Suprapubic skin (tissue), 4 donors: Measurements from ENCODE around the gene PCK2. TPM values are rescaled to one million over a fixed set of nuclear protein-coding genes. Genes with fewer than 3 reads are reported as not detected.

Experiments
- DNase-seq, 2 donors: peaks; one replicate each; pipeline ENCODE4 v3.0.0-alpha.2; 2019; ENCODE audit warnings: low spot score in 2 of 2
- H3K27ac ChIP-seq: fragments of 200-600 bp; sonication (generic); one replicate; pipeline ENCODE4 v1.5.1; 2019
- H3K27me3 ChIP-seq: fragments of 200-600 bp; sonication (generic); one replicate; pipeline ENCODE4 v1.5.1; 2019
- H3K36me3 ChIP-seq: fragments of 200-600 bp; sonication (generic); one replicate; pipeline ENCODE4 v1.5.1; 2019
- H3K4me1 ChIP-seq: fragments of 200-600 bp; sonication (generic); one replicate; pipeline ENCODE4 v1.5.1; 2019
- H3K4me3 ChIP-seq: fragments of 200-600 bp; sonication (generic); one replicate; pipeline ENCODE4 v1.5.1; 2019; ENCODE audit warnings: mild to moderate bottlenecking
- H3K9me3 ChIP-seq: fragments of 200-600 bp; sonication (generic); one replicate; pipeline ENCODE4 v1.5.1; 2019
- CTCF ChIP-seq, 2 donors: fragments of 200-600 bp in 1 of 2; fragments of 450-650 bp in 1 of 2; sonication (generic) in 1 of 2; IDR thresholded peaks; one replicate each; pipeline ENCODE4 v1.5.1; 2016 to 2019; ENCODE audit warnings: antibody characterized with exemption in 2 of 2, mild to moderate bottlenecking in 1 of 2, moderate library complexity in 1 of 2
- EP300 ChIP-seq: sonication (generic); formaldehyde crosslinking; IDR thresholded peaks from one replicate; pipeline ENCODE4 v1.6.1; 2017; ENCODE audit warnings: antibody characterized with exemption
- POLR2A ChIP-seq, 2 donors: fragments of 450-650 bp; IDR thresholded peaks; one replicate each; pipeline ENCODE4 v1.6.1; 2017; ENCODE audit warnings: antibody characterized with exemption in 2 of 2, mild to moderate bottlenecking in 2 of 2, moderate library complexity in 2 of 2
- POLR2AphosphoS5 ChIP-seq, 3 donors: sonication (generic); formaldehyde crosslinking; IDR thresholded peaks; one replicate each; pipeline ENCODE4 v1.6.1; 2017; ENCODE audit warnings: antibody characterized with exemption in 3 of 3
- WGBS: methylation state at CpG from one replicate; pipeline ENCODE4 v1.1.5; 2018; 5-methylcytosine and 5-hydroxymethylcytosine counted together
- total RNA-seq, 4 donors: library from RNA; depleted of rRNA; stranded (reverse); fragments of >200 nt; gene quantifications; one replicate each; pipeline ENCODE4 v1.1.0, GENCODE V29; 2016

PCK2 gene
- total RNA-seq, 4 donors from 2014 or later, result 9.2 to 25.1 (median 14.4) TPM

- Histone ChIP-seq H3K4me1 (peaks cover 7% of the 10 kb centered on the region), H3K4me3 (no peak within 1 kb of the TSS), H3K27ac (no peak within 1 kb of the TSS), H3K27me3 (peaks cover 8% of the 10 kb centered on the region), H3K9me3 (no peaks in the 10 kb centered on the region), H3K36me3 (no peaks in the 10 kb centered on the region)
- TF ChIP-seq EP300, result no peak
- TF ChIP-seq POLR2AphosphoS5 (IDR thresholded peaks at IDR 0.05), result no peak
- TF ChIP-seq POLR2A (IDR thresholded peaks at IDR 0.05), result no peak
- TF ChIP-seq CTCF (IDR thresholded peaks at IDR 0.05), result no peak
- no peak for DNase-seq
- WGBS, result 34% methylated on average over 9 of the region's 19 CpGs
Measured at GRCh38 chr14:24071144-24071697, 22.9 kb upstream of the PCK2 start, which contains the start of gene CPNE6. TSS of gene CPNE6 (plus strand) at chr14:24071562. CDS start at chr14:24072937, 1,375 bp downstream.

DNA sequence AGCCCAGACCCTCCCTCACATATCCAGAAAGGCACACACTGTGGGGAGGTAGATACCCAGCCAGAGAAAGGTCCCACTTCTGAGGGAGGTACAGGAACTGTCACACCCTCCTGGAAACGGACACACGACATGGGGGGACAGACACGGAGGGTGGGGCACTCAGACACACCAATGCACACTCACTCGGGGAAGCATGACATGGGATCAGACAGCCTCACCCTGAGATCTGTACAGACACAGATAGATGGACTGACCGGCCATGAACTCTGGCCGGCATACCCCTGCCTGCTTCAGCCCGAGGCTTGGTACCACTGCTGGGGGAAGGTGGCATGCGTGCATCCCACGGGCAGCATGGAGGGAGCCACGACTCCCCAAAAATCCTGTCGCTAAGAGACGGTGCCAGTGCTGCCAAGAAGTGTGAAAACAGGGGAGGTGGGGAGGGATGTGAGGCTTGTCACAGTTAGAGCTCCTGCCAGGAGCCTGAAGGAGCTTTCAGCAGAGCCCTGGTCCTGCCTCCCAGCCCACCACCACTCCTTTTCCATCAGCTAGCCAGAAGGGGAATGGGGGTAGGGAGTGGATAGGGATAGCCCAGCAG is 22.2 kb upstream of the PCK2 start:
- WGBS, result 37% methylated on average over 10 of the region's 12 CpGs
- H3K27me3 ChIP-seq, result peaks cover 8% of the 10 kb centered on the region
- no peak for TF ChIP-seq POLR2AphosphoS5 (IDR thresholded peaks at IDR 0.05)

DNA sequence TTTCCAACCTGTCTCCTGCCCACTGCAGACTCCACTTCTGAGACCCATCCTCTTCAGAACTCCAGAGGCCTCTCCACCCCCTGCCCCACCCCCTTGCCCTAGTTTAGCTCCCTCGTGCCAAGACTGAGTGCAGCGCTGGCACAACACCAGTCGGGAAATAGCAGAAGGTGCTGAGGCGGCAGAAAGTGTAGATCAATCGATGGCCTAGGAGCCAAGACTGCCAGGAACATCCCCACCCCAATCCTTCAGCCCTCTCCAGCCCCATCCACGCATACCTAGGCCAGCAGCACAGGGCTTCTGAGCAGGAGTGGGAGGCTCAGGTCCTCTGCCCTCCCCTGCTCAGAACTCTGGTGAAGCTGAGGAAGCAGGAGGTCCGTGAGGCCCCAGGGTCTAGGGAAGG is 21.7 kb upstream of the PCK2 start:
- no peaks in the 10 kb centered on the region for H3K9me3 ChIP-seq
- H3K4me1 ChIP-seq, result peaks cover 7% of the 10 kb centered on the region
- DNase-seq, result no peak
- H3K36me3 ChIP-seq, result no peaks in the 10 kb centered on the region
- H3K4me3 ChIP-seq, result no peak overlapping the region
- 43% methylated on average over 6 of the region's 7 CpGs for WGBS
- no peak overlapping the region for H3K27ac ChIP-seq
- H3K27me3 ChIP-seq, result peaks cover 8% of the 10 kb centered on the region
- TF ChIP-seq POLR2AphosphoS5 (IDR thresholded peaks at IDR 0.05) (no peak), EP300 (no peak), CTCF (IDR thresholded peaks at IDR 0.05) (no peak), POLR2A (IDR thresholded peaks at IDR 0.05) (no peak)

More for the DNA sequence above, 22.2 kb upstream of the PCK2 start:
- Histone ChIP-seq H3K27ac (no peak overlapping the region), H3K36me3 (no peaks in the 10 kb centered on the region), H3K4me3 (no peak overlapping the region), H3K4me1 (peaks cover 7% of the 10 kb centered on the region), H3K9me3 (no peaks in the 10 kb centered on the region)
- no peak for DNase-seq

- H3K4me3 ChIP-seq, result no peak overlapping the region
- DNase-seq, result no peak
- H3K27ac ChIP-seq, result no peak overlapping the region
- peaks cover 7% of the 10 kb centered on the region for H3K4me1 ChIP-seq
- H3K36me3 ChIP-seq, result no peaks in the 10 kb centered on the region
- no peaks in the 10 kb centered on the region for H3K9me3 ChIP-seq
- no peak for TF ChIP-seq EP300
- TF ChIP-seq POLR2AphosphoS5 (IDR thresholded peaks at IDR 0.05), result no peak
- TF ChIP-seq CTCF (IDR thresholded peaks at IDR 0.05), result no peak
- no peak for TF ChIP-seq POLR2A (IDR thresholded peaks at IDR 0.05)
- H3K27me3 ChIP-seq, result peaks cover 8% of the 10 kb centered on the region
- WGBS, result 79% methylated on average over 25 of the region's 26 CpGs
Measured at GRCh38 chr14:24072881-24073877, 20.9 kb upstream of the PCK2 start.

DNA sequence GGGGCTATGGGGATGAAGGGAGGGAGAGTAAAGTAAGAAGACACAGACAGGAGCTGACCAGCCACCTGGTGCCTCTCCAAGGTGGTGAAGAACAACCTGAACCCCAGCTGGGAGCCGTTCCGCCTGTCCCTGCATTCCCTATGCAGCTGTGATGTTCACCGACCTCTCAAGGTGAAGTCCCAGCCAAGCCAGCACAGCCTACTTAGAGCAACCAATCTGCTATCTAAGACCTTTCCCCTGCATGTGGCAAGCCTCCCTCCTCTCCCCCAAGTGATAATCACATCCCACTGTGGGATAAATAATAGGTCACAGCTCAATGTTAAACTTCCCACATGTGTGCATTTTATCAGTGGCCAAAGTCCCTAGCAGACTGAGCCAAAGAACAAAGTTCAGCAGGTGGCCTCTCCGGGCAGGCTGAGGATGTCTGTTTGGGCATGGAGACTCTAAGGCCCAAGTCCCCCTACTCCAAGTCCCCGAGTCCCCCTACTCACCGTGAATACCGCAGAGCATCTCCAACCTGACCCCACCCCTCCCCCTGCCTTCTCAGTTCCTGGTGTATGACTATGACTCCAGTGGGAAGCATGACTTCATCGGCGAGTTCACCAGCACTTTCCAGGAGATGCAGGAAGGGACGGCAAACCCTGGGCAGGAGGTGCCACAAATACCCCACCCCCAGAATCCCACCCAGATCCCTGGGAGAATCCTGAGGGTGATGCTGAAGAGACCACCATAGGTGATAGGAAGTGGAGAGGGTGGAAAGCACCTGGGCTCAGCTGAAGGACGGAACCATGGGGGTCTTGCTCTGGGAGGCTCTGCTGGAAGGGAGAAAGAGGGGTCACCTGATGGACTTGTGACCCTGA is 19.3 kb upstream of the PCK2 start:
- no peaks in the 10 kb centered on the region for H3K36me3 ChIP-seq
- H3K27ac ChIP-seq, result no peak overlapping the region
- H3K4me1 ChIP-seq, result peaks cover 7% of the 10 kb centered on the region
- H3K9me3 ChIP-seq, result no peaks in the 10 kb centered on the region
- H3K27me3 ChIP-seq, result peaks cover 8% of the 10 kb centered on the region
- 89% methylated on average over 5 of the region's 11 CpGs for WGBS
- no peak for DNase-seq
- no peak overlapping the region for H3K4me3 ChIP-seq
- TF ChIP-seq POLR2A (IDR thresholded peaks at IDR 0.05), result no peak
- no peak for TF ChIP-seq EP300
- no peak for TF ChIP-seq POLR2AphosphoS5 (IDR thresholded peaks at IDR 0.05)
- no peak for TF ChIP-seq CTCF (IDR thresholded peaks at IDR 0.05)
